GM12878 (cell line): ENCODE results near the gene SLC37A3. TPM values are rescaled to one million over a fixed set of nuclear protein-coding genes. Genes with fewer than 3 reads are reported as not detected.

Experiments
- ATAC-seq: fragments of 200-7000 bp; cut with Tn5 transposase; 3 replicates; pipeline ENCODE4 v1.9.1; 2020; ENCODE audit warnings: mild to moderate bottlenecking, moderate library complexity
- BruUV-seq: library from RNA; stranded (reverse); fragments of 400-500 nt; replicated peaks from 2 replicates; lab custom pipeline; 2021; lab: Mats Ljungman, UMichigan
- CTCF ChIA-PET: fragments of 300-600 bp; sonication (Branson Sonifier 250); formaldehyde crosslinking; extraction: SDS; loops from one replicate; lab custom pipeline; 2021; ENCODE audit warnings: inconsistent platforms; lab: Yijun Ruan, JAX
- POLR2A ChIA-PET: fragments of 350-600 bp; formaldehyde crosslinking; extraction: SDS; loops from one replicate; lab custom pipeline; 2021; ENCODE audit warnings: inconsistent platforms; lab: Charles Lee
- RAD21 ChIA-PET: fragments of 300-600 bp; sonication (Branson Sonifier 250); formaldehyde crosslinking; loops from one replicate; lab custom pipeline; 2023; ENCODE audit warnings: antibody characterized with exemption; ENCODE audit not compliant: unreplicated experiment; lab: Charles Lee
- SMC1A ChIA-PET: fragments of 300-600 bp; sonication (Branson Sonifier 250); formaldehyde crosslinking; loops from one replicate; lab custom pipeline; 2023; ENCODE audit not compliant: unreplicated experiment, uncharacterized antibody; lab: Charles Lee
- DNase-seq: peaks from one replicate; pipeline ENCODE4 v3.0.0-alpha.2; 2011; ENCODE audit warnings: low read depth, low spot score
- FAIRE-seq: peaks from 3 replicates; lab custom pipeline; 2011; peaks lifted over from hg19 to GRCh38; lab: Jason Lieb, UNC
- H2AFZ ChIP-seq: 2 replicates; pipeline ENCODE4 v1.6.0; 2011; ENCODE audit warnings: low read depth, low read length, control low read depth; ENCODE audit not compliant: control insufficient read depth
- H3K27ac ChIP-seq: 2 replicates; pipeline ENCODE4 v1.5.1; 2011; ENCODE audit warnings: control low read depth; ENCODE audit not compliant: control insufficient read depth, insufficient read depth
- H3K27me3 ChIP-seq, 2 experiments: replicated peaks in 1 of 2; 2 replicates each; pipeline versions ENCODE4 v1.6.0 to v1.6.1; 2011; ENCODE audit warnings: low read length in 1 of 2; ENCODE audit not compliant: control insufficient read depth in 2 of 2, insufficient read depth in 2 of 2
- H3K36me3 ChIP-seq, 2 experiments: 2 replicates each; pipeline ENCODE4 v1.5.1; 2011; ENCODE audit warnings: low read length in 1 of 2; ENCODE audit not compliant: control insufficient read depth in 2 of 2, insufficient read depth in 2 of 2
- H3K4me1 ChIP-seq: 2 replicates; pipeline ENCODE4 v1.6.1; 2011; ENCODE audit warnings: mild to moderate bottlenecking, low read length, moderate library complexity, mixed read lengths; ENCODE audit not compliant: control insufficient read depth, insufficient read depth
- H3K4me2 ChIP-seq: 2 replicates; pipeline ENCODE4 v1.6.0; 2011; ENCODE audit warnings: control low read depth; ENCODE audit not compliant: control insufficient read depth, insufficient read depth
- H3K4me3 ChIP-seq: fragments of 200-600 bp; sonication (generic); 2 replicates; pipeline ENCODE4 v1.5.1; 2016
- H3K79me2 ChIP-seq: 2 replicates; pipeline ENCODE4 v1.6.0; 2011; ENCODE audit warnings: low read length; ENCODE audit not compliant: control insufficient read depth, insufficient read depth
- H3K9ac ChIP-seq: 2 replicates; pipeline ENCODE4 v1.8.0; 2011; ENCODE audit warnings: low read length, control low read depth, mixed read lengths; ENCODE audit not compliant: control insufficient read depth, insufficient read depth
- H3K9me3 ChIP-seq: replicated peaks from 3 replicates; pipeline ENCODE4 v1.5.1; 2011; ENCODE audit warnings: mild to moderate bottlenecking, low read length; ENCODE audit not compliant: control insufficient read depth, insufficient read depth
- H4K20me1 ChIP-seq: 2 replicates; pipeline ENCODE4 v1.6.0; 2011; ENCODE audit not compliant: control insufficient read depth, insufficient read depth
- IRF3 ChIP-seq: fragments of 450-650 bp; IDR thresholded peaks from 2 replicates; pipeline ENCODE4 v1.6.1; 2014; ENCODE audit warnings: mild to moderate bottlenecking
- KLF5 ChIP-seq: fragments of 450-650 bp; IDR thresholded peaks from 2 replicates; pipeline ENCODE4 v1.6.1; 2014; ENCODE audit warnings: mild to moderate bottlenecking; ENCODE audit not compliant: partially characterized antibody
- RB1 ChIP-seq: fragments of 450-650 bp; formaldehyde crosslinking; IDR thresholded peaks from 2 replicates; pipeline ENCODE4 v1.6.1; 2017; ENCODE audit warnings: mild to moderate bottlenecking, borderline replicate concordance
- REST ChIP-seq: IDR thresholded peaks from 2 replicates; pipeline ENCODE4 v1.6.1; 2012; ENCODE audit warnings: mild to moderate bottlenecking, low read depth, low read length
- SIN3A ChIP-seq: IDR thresholded peaks from 2 replicates; pipeline ENCODE4 v1.6.1; 2012; ENCODE audit warnings: low read depth, low read length, improper control_type of control experiment
- TCF7 ChIP-seq: IDR thresholded peaks from 2 replicates; pipeline ENCODE4 v1.6.1; 2014; ENCODE audit warnings: antibody characterized with exemption, borderline replicate concordance
- WGBS: methylation state at CpG from one replicate; pipeline ENCODE4 v1.1.6; 2016; ENCODE audit warnings: low lambda C conversion rate; ENCODE audit not compliant: insufficient replicate concordance, insufficient coverage; ENCODE audit errors: missing lambda C conversion rate; 5-methylcytosine and 5-hydroxymethylcytosine counted together
- in situ Hi-C: fragments of 300-500 bp; cut with MboI; formaldehyde crosslinking; loops from 9 replicates; pipeline ENCODE4 v1.14.3; 2018; ENCODE audit warnings: mixed read lengths
- intact Hi-C: fragments of 100-400 bp; cut with micrococcal nuclease; formaldehyde crosslinking; loops from one replicate; pipeline ENCODE4 v1.14.2; 2022; ENCODE audit not compliant: unreplicated experiment
- polyA plus RNA-seq, 11 experiments: library from polyadenylated mRNA; depleted of rRNA in 4 of 11; unstranded in 6 of 11; stranded (reverse) in 5 of 11; fragments of >200 nt; fragmentation: Nextera tagmentation in 4 of 11; fragmentation: Illumina TruSeq in 1 of 11; extraction: Ambion mirVana in 4 of 11; extraction: Trizol in 1 of 11; gene quantifications; 1 replicate in 1 of 11; 2 replicates in 10 of 11; pipeline versions ENCODE4 v1.2.1 to v1.2.3, GENCODE V29; 2011 to 2016; ENCODE audit warnings: inconsistent platforms in 2 of 11, missing spikeins in 2 of 11, low read depth in 1 of 11
- total RNA-seq, 4 experiments: library from RNA; depleted of rRNA in 3 of 4; stranded (reverse); fragments of >200 nt in 3 of 4; fragmentation: Illumina TruSeq in 1 of 4; extraction: Trizol in 1 of 4; gene quantifications; 2 replicates each; pipeline versions ENCODE4 v1.2.1 to v1.2.3, GENCODE V29; 2013 to 2021

The SLC37A3 gene
- total and polyA plus RNA-seq, 10 of the 15 experiments (the other 5 are each of a cell fraction or from before 2014, with no cell fraction given) = 3.7 to 13.6 (median 11.0) TPM

GRCh38 chr7:140358412-140359051 is 39.8 kb downstream of the SLC37A3 start:
- no peak overlapping the region for H3K4me2 ChIP-seq

GRCh38 chr7:140358024-140358411 is 40.3 kb downstream of the SLC37A3 start:
- CTCF ChIA-PET = interaction anchor here (0.6 kb wide), 1 partner anchor 498 kb away, joined by 3 read pairs; no protein-coding TSS in a partner anchor
- no peak overlapping the region for H3K4me2 ChIP-seq

More at GRCh38 chr7:140358412-140359051, 39.8 kb downstream of the SLC37A3 start:
- TF ChIP-seq KLF5 = no peak
- Histone ChIP-seq H3K9ac (no peak overlapping the region), H3K4me3 (no peak overlapping the region), H2AFZ (no peak overlapping the region), H3K9me3 (no peaks in the 10 kb centered on the region), H3K27ac (no peak overlapping the region), H3K27me3 (no peaks in the 10 kb centered on the region), H3K36me3 (no peaks in the 10 kb centered on the region; a peak in 1 of 4 replicates), H3K4me1 (peaks cover 4% of the 10 kb centered on the region), H4K20me1 (no peaks in the 10 kb centered on the region), H3K79me2 (no peaks in the 10 kb centered on the region)
- ChIA-PET CTCF (no interaction called here), SMC1A (no interaction called here), POLR2A (no interaction called here), RAD21 (interaction anchor here (0.6 kb wide), 1 partner anchor 16 kb away, joined by 3 read pairs; no protein-coding TSS in a partner anchor)
- WGBS = 82% methylated on average over 10 of the region's 10 CpGs
- ATAC-seq = no peak
- no peak for FAIRE-seq
- DNase-seq = no peak
- no TSS peak for BruUV-seq
- intact Hi-C loops = no loop called here
- in situ Hi-C loops = no loop called here

More at GRCh38 chr7:140358024-140358411, 40.3 kb downstream of the SLC37A3 start:
- in situ Hi-C loops = no loop called here
- no TSS peak for BruUV-seq
- H3K9ac ChIP-seq = no peak overlapping the region
- TF ChIP-seq SIN3A (no peak), RB1 (no peak), TCF7 (no peak), REST (no peak), IRF3 (no peak)
- peaks cover 4% of the 10 kb centered on the region for H3K4me1 ChIP-seq
- ChIA-PET RAD21 (no interaction called here), SMC1A (no interaction called here), POLR2A (interaction anchor here (0.7 kb wide), 1 partner anchor 397 kb away, joined by 5 read pairs; no protein-coding TSS in a partner anchor)
- H3K36me3 ChIP-seq = no peaks in the 10 kb centered on the region; a peak in 1 of 4 replicates
- H4K20me1 ChIP-seq = no peaks in the 10 kb centered on the region
- FAIRE-seq (no peak), ATAC-seq (no peak), DNase-seq (no peak)
- H3K27ac ChIP-seq = no peak overlapping the region
- H3K27me3 ChIP-seq = no peaks in the 10 kb centered on the region
- intact Hi-C loops = no loop called here
- H3K9me3 ChIP-seq = no peaks in the 10 kb centered on the region
- no peak overlapping the region for H3K4me3 ChIP-seq
- WGBS = 85% methylated on average over 3 of the region's 3 CpGs
- no peak overlapping the region for H2AFZ ChIP-seq
- H3K79me2 ChIP-seq = no peaks in the 10 kb centered on the region
